Activated T-helper 1 cell treated with anti-CD3 and anti-CD28 coated beads, Interleukin-12 subunit alpha, Interleukin-12 subunit beta, Interleukin-2, Interleukin-4 antibody, amounts not matched to agents 30 ng/mL and 10 ng/mL and 1 ng/mL, durations not matched to agents 14 hours and 24 hours and 36 hours (primary cell): ENCODE measurements around the gene FAM3C. TPM values are rescaled to one million over a fixed set of nuclear protein-coding genes. Genes with fewer than 3 reads are reported as not detected.
"Not testable (repeated sequence)": the region's sequence is repeated elsewhere in the genome, so short reads cannot be mapped to it uniquely, and the experiment has no call there.

Experiments used
- DNase-seq: peaks from one replicate; pipeline ENCODE4 v3.0.0; 2021; ENCODE audit warnings: low spot score
- H3K27ac Mint-ChIP-seq: one replicate; pipeline ENCODE4 v1.8.0; 2021; ENCODE audit warnings: mild to moderate bottlenecking, mixed read lengths
- H3K27me3 Mint-ChIP-seq: one replicate; pipeline ENCODE4 v1.8.0; 2022; ENCODE audit warnings: mild to moderate bottlenecking, moderate library complexity, mixed read lengths; ENCODE audit not compliant: insufficient read depth
- H3K36me3 Mint-ChIP-seq: one replicate; pipeline ENCODE4 v1.8.0; 2021; ENCODE audit warnings: low read depth, mixed read lengths
- H3K4me1 Mint-ChIP-seq: one replicate; pipeline ENCODE4 v1.8.0; 2021; ENCODE audit warnings: low read depth, mixed read lengths
- H3K4me3 Mint-ChIP-seq: one replicate; pipeline ENCODE4 v1.8.0; 2021; ENCODE audit warnings: mild to moderate bottlenecking, moderate library complexity, mixed read lengths
- H3K9me3 Mint-ChIP-seq: one replicate; pipeline ENCODE4 v1.8.0; 2021; ENCODE audit warnings: mixed read lengths
- intact Hi-C: fragments of 100-400 bp; cut with micrococcal nuclease; formaldehyde crosslinking; loops from one replicate; pipeline ENCODE4 v1.15.1; 2024
- total RNA-seq: library from RNA; stranded (reverse); gene quantifications from 2 replicates; pipeline ENCODE4 v1.2.3, GENCODE V29; 2022

Gene FAM3C
- total RNA-seq, 1 donor from 2014 or later = 103 TPM

DNA sequence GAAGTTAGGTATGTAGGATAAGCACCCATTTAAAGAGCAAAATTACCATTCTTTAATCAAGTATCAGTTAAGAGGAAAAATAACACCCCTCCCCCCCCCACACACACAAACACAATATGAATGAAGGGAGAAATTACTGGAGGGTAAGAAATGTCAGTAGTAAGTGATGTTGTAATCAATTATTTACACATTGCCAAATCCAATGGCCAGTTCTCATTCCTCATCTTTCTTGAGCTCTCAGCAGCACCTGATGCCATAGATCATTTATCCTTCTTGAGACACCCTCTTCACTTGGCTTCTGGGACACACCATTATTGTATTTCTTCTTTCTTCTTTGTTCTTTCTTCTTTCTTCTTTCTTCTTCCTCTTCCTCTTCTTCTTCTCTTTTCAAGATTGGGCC is 33.7 kb upstream of the FAM3C start:
- Mint-ChIP-seq H3K4me3 (no peak overlapping the region), H3K9me3 (peaks cover 11% of the 10 kb centered on the region), H3K4me1 (peaks cover 16% of the 10 kb centered on the region), H3K27ac (no peak overlapping the region), H3K27me3 (peaks cover 4% of the 10 kb centered on the region), H3K36me3 (peaks cover 9% of the 10 kb centered on the region)
- DNase-seq = no peak
- intact Hi-C loops = no loop called here

DNA sequence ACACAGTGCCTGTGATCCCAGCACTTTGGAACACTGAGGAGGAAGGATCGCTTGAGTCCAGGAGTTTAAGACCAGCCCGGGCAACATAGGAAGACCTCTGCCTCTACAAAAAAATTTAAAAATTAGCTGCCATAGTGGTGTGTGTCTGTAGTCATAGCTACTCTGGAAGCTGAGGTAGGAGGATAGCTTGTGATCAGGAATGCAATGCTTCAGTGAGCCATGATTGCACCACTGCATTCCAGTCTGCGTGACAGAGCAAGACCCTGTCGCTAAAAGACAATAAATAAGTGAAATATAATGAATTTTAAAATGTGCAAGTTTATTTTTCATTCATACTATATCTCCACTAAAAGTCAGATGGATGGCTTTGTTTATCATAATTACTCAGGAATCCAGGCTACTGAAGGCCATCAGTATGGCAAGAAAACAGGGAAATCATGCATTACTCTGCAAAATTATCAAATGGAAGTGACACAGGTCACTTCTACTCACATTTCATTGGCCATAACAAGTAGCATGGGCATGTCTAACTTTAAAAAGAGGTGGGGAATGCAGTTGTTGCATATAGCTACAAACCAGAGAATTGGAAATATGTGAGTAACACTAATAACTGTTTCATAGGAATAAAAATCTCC is 32.9 kb upstream of the FAM3C start:
- no peak for DNase-seq
- no peak overlapping the region for H3K27ac Mint-ChIP-seq
- H3K27me3 Mint-ChIP-seq = peaks cover 4% of the 10 kb centered on the region
- H3K36me3 Mint-ChIP-seq = peaks cover 9% of the 10 kb centered on the region
- peaks cover 11% of the 10 kb centered on the region for H3K9me3 Mint-ChIP-seq
- H3K4me3 Mint-ChIP-seq = no peak overlapping the region
- peaks cover 16% of the 10 kb centered on the region for H3K4me1 Mint-ChIP-seq
- intact Hi-C loops = no loop called here

DNA sequence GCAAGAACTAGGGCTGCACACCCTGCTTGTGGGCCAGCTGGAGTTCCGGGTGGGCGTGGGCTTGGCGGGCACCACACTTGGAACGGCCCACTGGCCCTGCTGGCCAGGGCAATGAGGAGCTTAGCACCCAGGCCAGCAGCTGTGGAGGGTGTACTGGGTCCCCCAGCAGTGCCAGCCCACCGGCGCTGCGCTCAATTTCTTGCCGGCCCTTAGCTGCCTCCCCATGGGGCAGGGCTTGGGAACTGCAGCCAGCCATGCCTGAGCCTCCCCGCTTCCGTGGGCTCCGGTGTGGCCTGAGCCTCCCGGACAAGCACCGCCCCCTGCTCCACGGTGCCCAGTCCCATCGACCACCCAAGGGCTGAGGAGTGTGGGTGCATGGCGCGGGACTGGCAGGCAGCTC is 25.6 kb upstream of the FAM3C start:
- H3K9me3 Mint-ChIP-seq, DNase-seq, H3K27ac Mint-ChIP-seq, H3K27me3 Mint-ChIP-seq, H3K36me3 Mint-ChIP-seq, H3K4me3 Mint-ChIP-seq, H3K4me1 Mint-ChIP-seq, intact Hi-C loops: not testable (repeated sequence)

DNA sequence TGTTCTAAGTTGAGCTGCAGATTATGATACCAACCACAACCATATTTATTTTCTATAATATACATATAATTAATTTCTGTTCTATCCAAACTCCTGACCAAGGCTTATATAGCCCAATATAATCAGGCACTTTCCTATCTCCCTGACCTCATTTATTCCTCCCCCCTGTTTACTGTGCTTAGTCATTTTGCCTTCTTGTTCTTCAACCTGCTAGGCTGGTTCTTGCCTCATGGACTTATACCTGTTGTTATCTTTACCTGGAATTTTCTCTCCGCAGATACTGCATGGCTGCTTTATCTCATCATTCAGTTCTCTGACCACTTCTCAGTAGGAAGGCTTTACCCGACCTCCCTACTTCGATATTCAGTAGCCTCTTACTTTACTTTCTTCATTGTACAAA is 24.9 kb upstream of the FAM3C start:
- no peak overlapping the region for H3K27ac Mint-ChIP-seq
- intact Hi-C loops = no loop called here
- no peak overlapping the region for H3K4me3 Mint-ChIP-seq
- no peaks in the 10 kb centered on the region for H3K4me1 Mint-ChIP-seq
- peaks cover 1% of the 10 kb centered on the region for H3K36me3 Mint-ChIP-seq
- DNase-seq = no peak
- H3K27me3 Mint-ChIP-seq = peaks cover 3% of the 10 kb centered on the region
- H3K9me3 Mint-ChIP-seq = no peaks in the 10 kb centered on the region

DNA sequence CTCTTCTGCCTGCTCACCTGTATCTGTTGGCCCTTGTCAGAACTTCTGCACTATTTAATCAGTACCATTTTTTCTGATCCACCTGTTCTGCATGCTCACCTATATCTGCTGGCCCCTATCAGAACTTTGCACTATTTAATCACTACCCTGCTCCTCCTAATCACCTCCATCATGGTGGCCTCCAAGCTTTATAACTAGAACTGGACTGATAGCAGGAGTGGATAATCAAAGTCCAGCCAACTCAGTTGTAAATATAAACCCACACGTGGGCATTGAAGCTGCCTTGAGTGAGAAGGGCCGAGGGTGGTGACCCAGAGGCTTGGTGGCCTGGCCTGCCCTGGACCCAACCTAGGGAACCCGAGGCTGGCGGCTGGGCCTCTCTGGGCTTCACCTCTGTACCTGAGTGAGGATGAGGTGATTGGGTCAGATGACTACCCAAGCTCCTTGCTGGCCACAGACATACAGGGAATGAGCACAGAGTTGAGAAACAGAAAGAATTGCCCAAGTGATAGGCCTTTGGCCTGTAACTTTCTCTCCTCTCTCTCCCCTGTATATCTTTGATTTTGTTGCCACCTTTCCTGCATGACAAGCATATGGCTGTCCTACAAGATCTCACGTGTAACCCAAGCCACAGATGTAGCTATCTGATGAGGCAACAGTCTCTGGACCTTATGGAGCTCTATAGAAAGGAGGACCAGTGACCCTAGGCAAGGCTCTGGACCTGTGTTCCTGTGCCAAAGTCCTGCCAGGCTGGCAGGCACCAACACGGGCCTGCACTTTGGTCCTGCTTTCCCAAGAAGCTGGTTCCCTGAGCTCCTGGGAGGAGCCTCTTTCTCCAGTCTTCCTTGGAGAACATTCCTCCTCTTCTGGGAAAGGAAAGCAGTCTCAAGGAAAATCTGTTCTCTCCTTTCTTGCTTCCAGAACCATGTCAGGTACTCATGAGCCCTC is 23.4 kb upstream of the FAM3C start:
- Mint-ChIP-seq H3K36me3 (peaks cover 1% of the 10 kb centered on the region), H3K4me1 (no peaks in the 10 kb centered on the region), H3K4me3 (no peak overlapping the region), H3K27me3 (peaks cover 2% of the 10 kb centered on the region), H3K9me3 (no peaks in the 10 kb centered on the region), H3K27ac (no peak overlapping the region)
- DNase-seq = no peak
- intact Hi-C loops = no loop called here

DNA sequence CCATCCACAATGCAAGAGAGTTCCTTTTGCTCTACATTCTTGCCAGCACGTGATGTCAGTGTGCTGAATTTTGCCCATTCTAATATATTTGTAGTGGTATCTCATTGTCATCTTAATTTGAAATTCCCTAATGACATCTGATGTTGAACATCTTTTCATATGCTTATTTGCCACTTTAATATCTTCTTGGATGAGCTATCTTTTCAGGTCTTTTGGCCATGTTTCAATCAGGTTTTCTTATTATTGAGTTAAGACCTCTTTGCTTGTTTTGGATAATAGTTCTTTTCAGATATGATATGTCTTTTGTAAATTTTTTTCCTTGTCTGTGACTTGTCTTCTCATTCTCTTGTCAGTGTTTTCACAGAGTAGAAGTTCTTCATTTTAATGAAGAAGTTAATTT is 20.4 kb upstream of the FAM3C start:
- DNase-seq = no peak
- intact Hi-C loops = no loop called here
- H3K4me1 Mint-ChIP-seq = peaks cover under 1% of the 10 kb centered on the region
- no peak overlapping the region for H3K27ac Mint-ChIP-seq
- H3K36me3 Mint-ChIP-seq = peaks cover 1% of the 10 kb centered on the region
- H3K9me3 Mint-ChIP-seq = no peaks in the 10 kb centered on the region
- peaks cover 4% of the 10 kb centered on the region for H3K27me3 Mint-ChIP-seq
- H3K4me3 Mint-ChIP-seq = no peak overlapping the region

DNA sequence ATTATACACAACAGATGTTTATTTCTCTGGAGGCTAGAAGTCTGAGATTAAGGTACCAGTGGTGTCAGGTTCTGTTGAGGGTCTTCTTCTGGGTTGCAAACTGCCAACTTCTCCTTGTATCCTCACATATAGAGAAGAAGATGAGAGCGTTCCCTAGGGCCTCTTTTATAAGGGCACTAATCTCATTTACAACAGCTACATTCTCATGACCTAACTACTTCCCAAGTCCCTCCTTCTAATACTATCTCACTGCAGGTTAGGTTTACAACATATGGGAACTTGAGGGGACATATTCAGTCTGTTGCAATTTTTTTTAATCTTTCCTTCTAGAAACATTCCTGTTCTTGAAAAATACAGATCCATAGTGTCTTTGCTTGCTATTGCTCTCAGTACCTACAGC is 18.3 kb upstream of the FAM3C start:
- Mint-ChIP-seq H3K4me3 (no peak overlapping the region), H3K36me3 (no peaks in the 10 kb centered on the region), H3K27me3 (peaks cover 4% of the 10 kb centered on the region), H3K9me3 (no peaks in the 10 kb centered on the region), H3K27ac (no peak overlapping the region), H3K4me1 (peaks cover 10% of the 10 kb centered on the region)
- intact Hi-C loops = no loop called here
- no peak for DNase-seq

DNA sequence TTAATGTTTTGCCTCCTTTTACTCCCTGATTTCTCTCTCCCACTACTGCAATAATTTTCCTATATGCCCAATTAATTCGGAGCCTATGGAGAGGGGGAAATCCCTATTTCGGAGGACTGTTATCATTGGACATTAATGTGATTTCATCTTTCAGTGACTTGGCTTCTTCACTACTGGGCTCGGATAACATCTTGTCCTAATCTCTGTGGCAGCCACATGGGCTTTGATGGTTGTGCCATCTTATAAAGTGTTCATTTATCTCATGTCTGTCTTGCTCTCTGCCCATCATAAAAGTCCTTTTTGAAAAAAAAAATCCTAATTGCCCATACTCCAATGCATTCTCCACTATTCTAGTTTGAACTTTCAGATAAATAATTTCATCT is 15.5 kb upstream of the FAM3C start:
- no peak for DNase-seq
- Mint-ChIP-seq H3K4me1 (peaks cover 16% of the 10 kb centered on the region), H3K27ac (no peak overlapping the region), H3K4me3 (no peak overlapping the region), H3K36me3 (no peaks in the 10 kb centered on the region), H3K9me3 (no peaks in the 10 kb centered on the region), H3K27me3 (peaks cover 3% of the 10 kb centered on the region)
- intact Hi-C loops = no loop called here

DNA sequence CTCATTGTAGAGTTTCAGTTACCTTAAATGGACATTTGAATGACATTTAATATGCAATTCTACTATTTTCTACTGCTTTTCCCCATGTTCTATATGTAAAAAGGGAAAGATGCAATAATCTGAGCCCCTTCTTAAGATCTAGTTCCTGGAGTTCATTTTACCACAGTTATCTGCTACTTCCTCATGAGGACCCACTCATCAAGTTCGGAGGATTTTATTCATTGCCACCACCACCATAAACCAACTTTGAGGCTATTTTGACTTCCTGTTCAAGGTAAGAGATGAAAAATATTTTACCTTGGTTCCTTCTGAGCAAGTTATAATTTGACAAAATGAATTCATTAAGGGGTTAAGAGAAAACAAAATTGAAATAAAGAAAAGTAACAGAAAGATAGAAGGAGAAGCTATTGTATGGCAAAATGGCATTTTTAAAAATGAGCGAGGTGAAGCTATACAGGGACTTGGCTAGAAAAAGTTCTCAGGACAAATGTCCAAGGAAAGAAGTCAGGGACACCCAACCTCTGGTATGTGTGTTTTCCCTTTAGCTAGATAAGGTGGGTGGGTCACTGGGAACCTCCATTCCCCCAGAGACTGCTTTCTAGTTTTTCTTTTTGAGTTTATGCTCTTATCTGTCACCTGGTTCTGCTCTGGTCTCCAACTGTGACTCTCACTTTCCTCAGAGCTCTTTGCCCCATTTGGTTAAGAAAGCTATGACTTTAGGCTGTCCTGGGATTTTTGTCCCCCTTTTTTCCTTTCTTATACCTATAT is 14.9 kb upstream of the FAM3C start:
- Mint-ChIP-seq H3K27ac (no peak overlapping the region), H3K36me3 (no peaks in the 10 kb centered on the region), H3K4me3 (no peak overlapping the region), H3K4me1 (peaks cover 17% of the 10 kb centered on the region), H3K9me3 (no peaks in the 10 kb centered on the region), H3K27me3 (peaks cover 3% of the 10 kb centered on the region)
- no peak for DNase-seq
- intact Hi-C loops = no loop called here

DNA sequence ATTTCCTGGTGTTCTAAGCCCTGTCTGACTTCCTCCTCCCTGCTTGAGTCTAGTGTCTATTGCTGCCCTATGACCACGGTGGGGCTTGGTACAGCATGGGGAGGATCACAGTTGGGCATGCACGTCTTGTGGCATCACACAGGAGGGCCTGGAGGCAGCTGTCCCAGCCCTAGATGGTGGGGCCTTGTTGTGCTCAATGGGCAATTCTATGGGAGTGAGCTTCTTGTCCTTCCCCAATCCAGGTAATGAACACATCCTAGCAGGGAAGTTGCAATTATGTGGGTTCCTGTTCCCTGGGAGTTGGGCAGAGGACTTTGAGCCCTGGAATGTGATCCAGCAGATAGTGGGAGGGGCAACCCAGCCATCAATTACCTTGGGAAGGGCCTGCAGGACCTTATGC is 10.8 kb upstream of the FAM3C start:
- no peak overlapping the region for H3K27ac Mint-ChIP-seq
- no peaks in the 10 kb centered on the region for H3K9me3 Mint-ChIP-seq
- H3K36me3 Mint-ChIP-seq = peaks cover 2% of the 10 kb centered on the region
- no peak overlapping the region for H3K4me3 Mint-ChIP-seq
- intact Hi-C loops = no loop called here
- no peak for DNase-seq
- no peaks in the 10 kb centered on the region for H3K27me3 Mint-ChIP-seq
- H3K4me1 Mint-ChIP-seq = peaks cover 35% of the 10 kb centered on the region

DNA sequence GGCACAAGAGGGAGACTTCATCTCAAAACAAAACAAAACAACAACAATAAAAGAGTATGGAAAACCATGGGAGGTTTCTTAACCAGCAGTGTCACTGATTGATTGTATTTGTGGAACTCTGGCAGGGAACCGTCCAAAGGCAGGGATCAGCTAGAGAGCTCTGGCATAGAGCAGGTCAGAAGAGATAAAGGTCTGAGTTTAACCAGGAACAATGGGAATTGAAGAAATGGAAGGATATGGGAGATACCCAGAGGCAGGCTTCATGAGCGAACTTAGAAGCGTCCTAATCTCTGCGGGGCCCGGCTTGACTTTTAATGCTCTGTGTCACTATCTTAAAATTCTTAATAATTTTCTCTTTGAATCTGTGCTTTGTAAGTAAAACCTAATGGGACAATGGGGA is 10.4 kb upstream of the FAM3C start:
- intact Hi-C loops = no loop called here
- Mint-ChIP-seq H3K4me3 (no peak overlapping the region), H3K27ac (no peak overlapping the region), H3K27me3 (no peaks in the 10 kb centered on the region), H3K36me3 (peaks cover 2% of the 10 kb centered on the region), H3K9me3 (no peaks in the 10 kb centered on the region), H3K4me1 (peaks cover 35% of the 10 kb centered on the region)
- no peak for DNase-seq

DNA sequence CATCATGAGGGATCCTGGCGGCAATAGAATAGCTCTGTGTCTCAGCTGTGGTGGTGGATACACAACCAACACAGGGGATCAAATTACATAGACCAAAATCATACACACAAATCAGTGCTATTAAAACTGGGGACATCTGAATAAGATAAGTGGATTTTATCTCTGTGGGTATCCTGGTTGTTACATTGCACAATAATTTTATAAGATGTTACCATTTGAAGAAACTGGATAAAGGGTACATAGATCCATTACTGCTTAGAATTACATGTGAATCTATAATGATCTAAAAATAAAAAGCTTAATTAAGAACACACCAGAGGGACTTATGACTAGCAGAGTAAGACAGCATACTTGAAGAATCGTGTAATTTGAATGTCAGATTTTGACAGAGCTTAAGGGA is 8.2 kb upstream of the FAM3C start:
- no peaks in the 10 kb centered on the region for H3K9me3 Mint-ChIP-seq
- H3K4me3 Mint-ChIP-seq = no peak overlapping the region
- H3K27ac Mint-ChIP-seq = no peak overlapping the region
- H3K36me3 Mint-ChIP-seq = peaks cover 2% of the 10 kb centered on the region
- no peak for DNase-seq
- intact Hi-C loops = no loop called here
- no peaks in the 10 kb centered on the region for H3K27me3 Mint-ChIP-seq
- peaks cover 34% of the 10 kb centered on the region for H3K4me1 Mint-ChIP-seq

DNA sequence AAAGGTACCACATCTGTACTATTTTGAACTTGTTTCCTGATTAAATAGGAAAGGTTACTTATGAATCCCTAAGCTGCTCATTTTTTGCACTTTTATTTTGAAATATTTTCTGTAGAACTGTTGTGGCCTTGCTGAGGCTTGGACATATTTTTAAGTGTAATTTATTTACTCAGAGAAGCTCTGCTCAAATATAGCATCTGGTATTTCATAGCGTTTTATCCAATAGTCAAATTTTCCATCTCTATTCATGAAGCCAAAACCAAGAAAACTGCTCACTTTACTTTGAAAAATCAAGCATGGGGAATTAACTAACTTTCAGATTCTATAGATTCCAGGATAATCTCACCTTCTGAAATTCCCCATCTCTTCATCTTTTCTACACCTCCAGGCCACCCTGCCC is 6.6 kb upstream of the FAM3C start:
- peak overlapping the region; percentile 36 for H3K27ac Mint-ChIP-seq
- H3K36me3 Mint-ChIP-seq = peaks cover 2% of the 10 kb centered on the region
- intact Hi-C loops = no loop called here
- H3K4me1 Mint-ChIP-seq = peaks cover 34% of the 10 kb centered on the region
- no peak overlapping the region for H3K4me3 Mint-ChIP-seq
- H3K27me3 Mint-ChIP-seq = no peaks in the 10 kb centered on the region
- H3K9me3 Mint-ChIP-seq = no peaks in the 10 kb centered on the region
- no peak for DNase-seq
